Measurements from ENCODE around the gene PABPN1. TPM values are rescaled to one million over a fixed set of nuclear protein-coding genes. Genes with fewer than 3 reads are reported as not detected.
"Not testable (repeated sequence)": the region's sequence is repeated elsewhere in the genome, so short reads cannot be mapped to it uniquely, and the experiment has no call there.

PABPN1 gene
- total and polyA plus RNA-seq, 9 of the 15 experiments (the other 6 are each of a cell fraction or from before 2014, with no cell fraction given), result 32.6 to 388 (median 178) TPM

DNA sequence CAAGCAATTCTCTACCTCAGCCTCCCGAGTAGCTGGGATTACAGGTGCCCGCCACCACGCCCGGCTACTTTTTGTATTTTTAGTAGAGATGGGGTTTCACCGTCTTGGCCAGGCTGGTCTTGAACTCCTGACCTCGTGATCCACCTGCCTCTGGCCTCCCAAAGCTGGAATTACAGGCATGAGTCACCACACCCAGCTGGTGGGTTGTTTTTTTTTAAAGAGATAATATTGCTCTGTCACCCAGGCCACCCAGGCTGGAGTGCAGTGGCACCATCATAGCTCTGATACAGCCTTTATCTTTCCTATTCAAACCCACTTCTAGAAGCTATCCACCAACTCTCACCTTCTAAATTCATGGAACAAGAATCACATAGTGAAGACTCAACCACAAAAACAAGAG is 43.3 kb upstream of the PABPN1 start:
- FAIRE-seq (peak; percentile 19), DNase-seq (ENCODE audit: extremely low read depth in 1 of 4, low spot score in 3 of 4) (peak in 1 of 4 experiments; percentile 72)
- intact Hi-C loops (cut with micrococcal nuclease); H3K9me1 ChIP-seq (ENCODE audit: control insufficient read depth, insufficient read depth, low read length); H4K20me1 ChIP-seq (replicated peaks; ENCODE audit: control insufficient read depth, insufficient read depth, low read length); H3K4me2 ChIP-seq (ENCODE audit: insufficient read depth, low read length); H2AFZ ChIP-seq (ENCODE audit: low read depth, low read length); CTCF ChIA-PET (ENCODE audit: low intra/inter-chr PET ratio); H3K27me3 ChIP-seq (ENCODE audit: control insufficient read depth in 2 of 2, insufficient read depth in 2 of 2, low read length in 2 of 2); ATAC-seq; H3K9me3 ChIP-seq (replicated peaks; ENCODE audit: control insufficient read depth, insufficient read depth, low read depth, low read length); in situ Hi-C loops (cut with MboI); H3K4me3 ChIP-seq; BruUV-seq (replicated peaks); H3K9ac ChIP-seq (ENCODE audit: insufficient read depth in 1 of 2, low read depth in 2 of 2, low read length in 2 of 2); TF ChIP-seq MYBL2 (CRISPR knock-in tag; IDR thresholded peaks at IDR 0.05; ENCODE audit: borderline replicate concordance); TEAD4 (CRISPR knock-in tag; IDR thresholded peaks at IDR 0.05; ENCODE audit: borderline replicate concordance); TOE1 (CRISPR knock-in tag; IDR thresholded peaks at IDR 0.05; ENCODE audit: borderline replicate concordance, low read depth); FOXM1 (CRISPR knock-in tag; IDR thresholded peaks at IDR 0.05; ENCODE audit: low read depth); ATF1 (CRISPR knock-in tag; IDR thresholded peaks at IDR 0.05): not testable (repeated sequence)
- H3K27ac ChIP-seq (ENCODE audit: extremely low read depth, low read depth, low read length), result peak overlapping the region; percentile 59
- H3K36me3 ChIP-seq (ENCODE audit: control insufficient read depth, insufficient read depth, low read length), result peaks cover 27% of the 10 kb centered on the region
- POLR2A ChIA-PET, result interaction anchor here (0.5 to 2.2 kb wide), 6 partner anchors 8 to 164 kb away, joined by 3 to 12 read pairs (median 4); partner anchors contain the start of gene HOMEZ
- peaks cover 29% of the 10 kb centered on the region for H3K79me2 ChIP-seq (ENCODE audit: control insufficient read depth, insufficient read depth, low read length)
- 45% methylated on average over 6 of the region's 6 CpGs for WGBS (ENCODE audit: insufficient coverage, low coverage, missing lambda C conversion rate)
- peaks cover 28 to 37% of the 10 kb centered on the region in 2 experiments; a peak in 4 of 5 replicates for H3K4me1 ChIP-seq (replicated peaks in 1 of 2; ENCODE audit: control insufficient read depth in 2 of 2, insufficient read depth in 2 of 2, low read length in 2 of 2)
- TF ChIP-seq NFIC (IDR thresholded peaks at IDR 0.05), result 0 out of 2 replicates have a peak, but pooled peaks have one; percentile 16
- peak; percentile 90 for TF ChIP-seq FOSL1 (tag; conservative IDR thresholded peaks at IDR 0.05)
- TF ChIP-seq JUND (IDR thresholded peaks at IDR 0.05; ENCODE audit: borderline replicate concordance, low read depth, low read length), result peak; percentile 88
- TF ChIP-seq JUND (tag; IDR thresholded peaks at IDR 0.05; ENCODE audit: borderline replicate concordance, low read depth, low read length), result peak; percentile 87; the same call in 2 of the 3 replicates
- 0 out of 2 replicates have a peak, but pooled peaks have one; percentile 18 for TF ChIP-seq MYBL2 (IDR thresholded peaks at IDR 0.05; ENCODE audit: low read depth)
- TF ChIP-seq, protein P1, sequence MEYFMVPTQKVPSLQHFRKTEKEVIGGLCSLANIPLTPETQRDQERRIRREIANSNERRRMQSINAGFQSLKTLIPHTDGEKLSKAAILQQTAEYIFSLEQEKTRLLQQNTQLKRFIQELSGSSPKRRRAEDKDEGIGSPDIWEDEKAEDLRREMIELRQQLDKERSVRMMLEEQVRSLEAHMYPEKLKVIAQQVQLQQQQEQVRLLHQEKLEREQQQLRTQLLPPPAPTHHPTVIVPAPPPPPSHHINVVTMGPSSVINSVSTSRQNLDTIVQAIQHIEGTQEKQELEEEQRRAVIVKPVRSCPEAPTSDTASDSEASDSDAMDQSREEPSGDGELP (CRISPR knock-in tag; IDR thresholded peaks at IDR 0.05; ENCODE audit: borderline replicate concordance), result peak; percentile 97
- 0 out of 2 replicates have a peak, but pooled peaks have one; percentile 24 for TF ChIP-seq SMAD4 (CRISPR knock-in tag; conservative IDR thresholded peaks at IDR 0.05)
- TF ChIP-seq ZNF316 (IDR thresholded peaks at IDR 0.05), result peak; percentile 21; the same call in 1 of the 2 replicates
- TF ChIP-seq ARID1B (IDR thresholded peaks at IDR 0.05), result peak; percentile 70
- TF ChIP-seq CBFA2T3 (IDR thresholded peaks at IDR 0.05), result peak; percentile 78
- 0 out of 2 replicates have a peak, but pooled peaks have one; percentile 31 for TF ChIP-seq TEAD4 (IDR thresholded peaks at IDR 0.05; ENCODE audit: low read length)
- TF ChIP-seq SMARCE1 (IDR thresholded peaks at IDR 0.05), result 0 out of 2 replicates have a peak, but pooled peaks have one; percentile 58
- TF ChIP-seq TOE1 (IDR thresholded peaks at IDR 0.05; ENCODE audit: borderline replicate concordance), result 0 out of 2 replicates have a peak, but pooled peaks have one; percentile 31
- peak; percentile 41; the same call in 1 of the 2 replicates for TF ChIP-seq MAFG (tag; conservative IDR thresholded peaks at IDR 0.05)
- peak; percentile 8; the same call in 1 of the 2 replicates for TF ChIP-seq TCF3 (CRISPR knock-in tag; IDR thresholded peaks at IDR 0.05)
- peak; percentile 70; the same call in 1 of the 2 replicates for TF ChIP-seq NFE2 (IDR thresholded peaks at IDR 0.05; ENCODE audit: low read depth)
- peak; percentile 77 for TF ChIP-seq DPF2 (IDR thresholded peaks at IDR 0.05)
- peak; percentile 88 for TF ChIP-seq ZNF384 (IDR thresholded peaks at IDR 0.05; ENCODE audit: low read depth, low read length)
- TF ChIP-seq MAFK (IDR thresholded peaks at IDR 0.05; ENCODE audit: low read length), result 0 out of 2 replicates have a peak, but pooled peaks have one; percentile 8
- peak; percentile 85 for TF ChIP-seq FOXM1 (IDR thresholded peaks at IDR 0.05; ENCODE audit: low read depth)
- TF ChIP-seq L3MBTL2 (IDR thresholded peaks at IDR 0.05), result 0 out of 2 replicates have a peak, but pooled peaks have one; percentile 21
- peak; percentile 57; the same call in 1 of the 2 replicates for TF ChIP-seq BCOR (IDR thresholded peaks at IDR 0.05)
- TF ChIP-seq ATF1 (tag; IDR thresholded peaks at IDR 0.05), result 0 out of 2 replicates have a peak, but pooled peaks have one; percentile 32

All from K562 (cell line).